ENCODE data around the gene DPP6. TPM values are rescaled to one million over a fixed set of nuclear protein-coding genes. Genes with fewer than 3 reads are reported as not detected.

DPP6 gene
- total RNA-seq, 4 donors from 2014 or later: 1.5 to 2.9 TPM; not detected in 2

- DNase-seq: no peak
- H3K4me3 ChIP-seq: no peak overlapping the region
Measured at GRCh38 chr7:154409703-154410311, 357.6 kb downstream of the DPP6 start.

GRCh38 chr7:154412105-154412504 lies 359.9 kb downstream of the DPP6 start:
- no peaks in the 10 kb centered on the region for H3K36me3 ChIP-seq
- TF ChIP-seq POLR2A (IDR thresholded peaks at IDR 0.05) (no peak), CTCF (IDR thresholded peaks at IDR 0.05) (no peak)
- no peak overlapping the region for H3K4me3 ChIP-seq
- H3K27me3 ChIP-seq: no peaks in the 10 kb centered on the region
- no peak for DNase-seq
- no peaks in the 10 kb centered on the region for H3K4me1 ChIP-seq
- H3K27ac ChIP-seq: no peak overlapping the region
- H3K9me3 ChIP-seq: no peaks in the 10 kb centered on the region

More at GRCh38 chr7:154409703-154410311, 357.6 kb downstream of the DPP6 start:
- Histone ChIP-seq H3K36me3 (no peaks in the 10 kb centered on the region), H3K4me1 (no peaks in the 10 kb centered on the region), H3K27ac (no peak overlapping the region), H3K27me3 (no peaks in the 10 kb centered on the region), H3K9me3 (no peaks in the 10 kb centered on the region)
- TF ChIP-seq POLR2A (IDR thresholded peaks at IDR 0.05) (no peak), CTCF (IDR thresholded peaks at IDR 0.05) (no peak)

- TF ChIP-seq POLR2A (IDR thresholded peaks at IDR 0.05): no peak
- TF ChIP-seq CTCF (IDR thresholded peaks at IDR 0.05): no peak
- H3K27ac ChIP-seq: no peak overlapping the region
- no peaks in the 10 kb centered on the region for H3K36me3 ChIP-seq
- H3K4me1 ChIP-seq: no peaks in the 10 kb centered on the region
- no peaks in the 10 kb centered on the region for H3K9me3 ChIP-seq
- DNase-seq: no peak
- H3K4me3 ChIP-seq: no peak overlapping the region
- H3K27me3 ChIP-seq: no peaks in the 10 kb centered on the region
Measured at GRCh38 chr7:154415709-154416399, 363.7 kb downstream of the DPP6 start.

GRCh38 chr7:154416714-154417113 lies 364.5 kb downstream of the DPP6 start:
- no peaks in the 10 kb centered on the region for H3K4me1 ChIP-seq
- no peak overlapping the region for H3K27ac ChIP-seq
- no peaks in the 10 kb centered on the region for H3K27me3 ChIP-seq
- TF ChIP-seq POLR2A (IDR thresholded peaks at IDR 0.05): no peak
- TF ChIP-seq CTCF (IDR thresholded peaks at IDR 0.05): no peak
- no peaks in the 10 kb centered on the region for H3K36me3 ChIP-seq
- no peak overlapping the region for H3K4me3 ChIP-seq
- DNase-seq: no peak
- H3K9me3 ChIP-seq: no peaks in the 10 kb centered on the region

GRCh38 chr7:154419344-154419743 lies 367.1 kb downstream of the DPP6 start:
- Histone ChIP-seq H3K4me1 (no peaks in the 10 kb centered on the region), H3K27ac (no peak overlapping the region), H3K4me3 (no peak overlapping the region), H3K27me3 (no peaks in the 10 kb centered on the region), H3K9me3 (no peaks in the 10 kb centered on the region), H3K36me3 (no peaks in the 10 kb centered on the region)
- no peak for DNase-seq
- TF ChIP-seq POLR2A (IDR thresholded peaks at IDR 0.05) (no peak), CTCF (IDR thresholded peaks at IDR 0.05) (no peak)

Data from Peyer's patch (tissue), 4 donors.